Transverse colon (tissue), 4 donors: Measurements from ENCODE around the gene LZTFL1. TPM values are rescaled to one million over a fixed set of nuclear protein-coding genes. Genes with fewer than 3 reads are reported as not detected.

Source experiments
- DNase-seq: peaks from one replicate; pipeline ENCODE4 v3.0.0-alpha.2; 2019
- H3K27ac ChIP-seq, 4 donors: fragments of 200-600 bp; sonication (generic); 2 replicates each; pipeline ENCODE4 v1.5.1; 2016 to 2018; ENCODE audit warnings: inconsistent platforms in 4 of 4
- H3K27me3 ChIP-seq: fragments of 200-600 bp; sonication (generic); 2 replicates; pipeline ENCODE4 v1.5.1; 2017; ENCODE audit warnings: inconsistent platforms
- H3K36me3 ChIP-seq, 4 donors: fragments of 200-600 bp; sonication (generic); 2 replicates each; pipeline ENCODE4 v1.5.1; 2017 to 2019; ENCODE audit warnings: inconsistent platforms in 4 of 4
- H3K4me1 ChIP-seq, 4 donors: fragments of 200-600 bp; sonication (generic); 2 replicates each; pipeline ENCODE4 v1.5.1; 2017 to 2020; ENCODE audit warnings: inconsistent platforms in 4 of 4
- H3K4me3 ChIP-seq, 4 donors: fragments of 200-600 bp; sonication (generic); 1 replicate in 1 of 4; 2 replicates in 3 of 4; pipeline versions ENCODE4 v1.5.1 to v1.6.1; 2017 to 2019; ENCODE audit warnings: inconsistent platforms in 4 of 4
- H3K9me3 ChIP-seq, 2 donors: fragments of 200-600 bp; sonication (generic); 2 replicates each; pipeline ENCODE4 v1.5.1; 2017 to 2019; ENCODE audit warnings: inconsistent platforms in 2 of 2
- EP300 ChIP-seq: sonication (generic); formaldehyde crosslinking; IDR thresholded peaks from one replicate; pipeline ENCODE4 v1.6.1; 2017; ENCODE audit warnings: antibody characterized with exemption, low read depth
- POLR2A ChIP-seq: fragments of 450-650 bp; IDR thresholded peaks from one replicate; pipeline ENCODE4 v1.6.1; 2016; ENCODE audit warnings: antibody characterized with exemption, mild to moderate bottlenecking, moderate library complexity
- POLR2AphosphoS5 ChIP-seq, 3 donors: sonication (generic); formaldehyde crosslinking; IDR thresholded peaks; one replicate each; pipeline ENCODE4 v1.6.1; 2016; ENCODE audit warnings: antibody characterized with exemption in 3 of 3
- WGBS, 2 donors: methylation state at CpG; one replicate each; pipeline ENCODE4 v1.1.5; 2018; ENCODE audit warnings: low coverage in 1 of 2; 5-methylcytosine and 5-hydroxymethylcytosine counted together
- in situ Hi-C, 4 donors: fragments of 200-750 bp; cut with MboI; loops; one replicate each; pipeline versions ENCODE4 v1.15.0 to v1.15.1; 2017; ENCODE audit warnings: low sequenced_read_pairs in 3 of 4, low pct_ligation_motif_present in 1 of 4, low pct_unique_long_range_greater_than_20kb in 1 of 4
- intact Hi-C: fragments of 100-400 bp; cut with DNase I; formaldehyde crosslinking; loops from one replicate; pipeline ENCODE4 v1.15.1; 2023; ENCODE audit warnings: low total_unique reads
- total RNA-seq, 4 donors: library from RNA; depleted of rRNA; stranded (reverse); fragments of >200 nt; gene quantifications; one replicate each; pipeline ENCODE4 v1.1.0, GENCODE V29; 2016
- TF ChIP-seq, protein P1 (sequence below), 5 experiments: fragments of 200-600 bp in 3 of 5; fragments of 450-650 bp in 2 of 5; sonication (generic) in 3 of 5; IDR thresholded peaks; 1 replicate in 2 of 5; 2 replicates in 3 of 5; pipeline ENCODE4 v1.5.1; 2016 to 2017; ENCODE audit warnings: antibody characterized with exemption in 5 of 5, inconsistent platforms in 3 of 5, mild to moderate bottlenecking in 2 of 5, moderate library complexity in 1 of 5

LZTFL1 gene
- total RNA-seq, 4 donors from 2014 or later, result 3.7 to 10.3 (median 7.8) TPM

DNA sequence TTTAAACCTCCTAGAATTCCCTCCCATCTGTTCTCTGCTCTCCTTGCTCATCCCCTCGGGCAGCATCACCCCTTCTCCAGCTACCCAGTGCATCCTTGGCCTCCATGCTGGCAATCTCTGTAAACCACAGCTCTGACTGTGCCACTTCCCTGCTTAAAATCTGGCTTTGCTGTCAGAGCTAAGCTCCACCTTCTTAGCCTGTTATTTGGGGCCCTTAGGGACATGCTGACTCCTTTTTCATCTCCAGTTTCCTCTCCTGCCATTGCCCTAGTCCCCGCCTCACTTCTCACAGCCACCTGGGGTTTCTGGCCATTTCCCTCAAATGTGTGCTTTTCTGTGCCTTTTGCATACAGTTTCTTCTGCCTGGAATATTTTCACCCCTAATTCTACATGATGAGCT is 51.3 kb downstream of the LZTFL1 start:
- Histone ChIP-seq H3K4me3 (no peak overlapping the region), H3K27me3 (peaks cover 12% of the 10 kb centered on the region), H3K9me3 (no peaks in the 10 kb centered on the region), H3K36me3 (no peaks in the 10 kb centered on the region), H3K4me1 (peaks cover 0 to under 1% (median under 1%) of the 10 kb centered on the region in 4 donors), H3K27ac (no peak overlapping the region)
- in situ Hi-C loops, result no loop called here
- WGBS, 2 donors, result 78 to 80% methylated on average over 2 of the region's 2 CpGs
- TF ChIP-seq, protein P1, sequence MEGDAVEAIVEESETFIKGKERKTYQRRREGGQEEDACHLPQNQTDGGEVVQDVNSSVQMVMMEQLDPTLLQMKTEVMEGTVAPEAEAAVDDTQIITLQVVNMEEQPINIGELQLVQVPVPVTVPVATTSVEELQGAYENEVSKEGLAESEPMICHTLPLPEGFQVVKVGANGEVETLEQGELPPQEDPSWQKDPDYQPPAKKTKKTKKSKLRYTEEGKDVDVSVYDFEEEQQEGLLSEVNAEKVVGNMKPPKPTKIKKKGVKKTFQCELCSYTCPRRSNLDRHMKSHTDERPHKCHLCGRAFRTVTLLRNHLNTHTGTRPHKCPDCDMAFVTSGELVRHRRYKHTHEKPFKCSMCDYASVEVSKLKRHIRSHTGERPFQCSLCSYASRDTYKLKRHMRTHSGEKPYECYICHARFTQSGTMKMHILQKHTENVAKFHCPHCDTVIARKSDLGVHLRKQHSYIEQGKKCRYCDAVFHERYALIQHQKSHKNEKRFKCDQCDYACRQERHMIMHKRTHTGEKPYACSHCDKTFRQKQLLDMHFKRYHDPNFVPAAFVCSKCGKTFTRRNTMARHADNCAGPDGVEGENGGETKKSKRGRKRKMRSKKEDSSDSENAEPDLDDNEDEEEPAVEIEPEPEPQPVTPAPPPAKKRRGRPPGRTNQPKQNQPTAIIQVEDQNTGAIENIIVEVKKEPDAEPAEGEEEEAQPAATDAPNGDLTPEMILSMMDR (IDR thresholded peaks at IDR 0.05), result no peak
- TF ChIP-seq EP300 (no peak), POLR2AphosphoS5 (IDR thresholded peaks at IDR 0.05) (no peak), POLR2A (no peak)
- intact Hi-C loops, result no loop called here
- no peak for DNase-seq

DNA sequence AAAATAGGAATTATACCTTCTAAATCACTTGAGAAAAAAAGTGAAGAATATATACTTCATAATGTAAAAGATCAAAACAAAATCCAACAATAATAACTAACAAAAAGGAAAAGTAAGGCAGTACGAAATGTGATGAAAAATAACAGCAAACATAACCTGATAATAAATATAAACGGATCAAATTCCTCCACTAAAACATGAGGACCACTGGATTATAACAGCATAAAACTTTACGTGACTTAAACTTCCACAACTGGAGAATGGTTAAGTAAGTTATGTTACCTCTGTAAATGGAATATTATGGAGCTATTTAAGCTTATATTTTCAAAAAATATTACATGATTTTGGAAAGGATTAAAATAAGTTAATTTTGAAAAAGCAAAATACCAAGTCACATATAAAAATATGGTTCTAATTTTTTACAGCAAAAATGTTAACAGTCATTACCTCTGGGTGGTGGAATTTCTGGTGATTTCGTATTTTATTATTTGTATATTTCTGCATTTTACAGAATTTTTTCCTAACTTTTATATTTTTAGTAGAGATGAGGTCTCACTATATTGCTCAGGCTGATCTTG is 52.6 kb downstream of the LZTFL1 start:
- no peak for DNase-seq

DNA sequence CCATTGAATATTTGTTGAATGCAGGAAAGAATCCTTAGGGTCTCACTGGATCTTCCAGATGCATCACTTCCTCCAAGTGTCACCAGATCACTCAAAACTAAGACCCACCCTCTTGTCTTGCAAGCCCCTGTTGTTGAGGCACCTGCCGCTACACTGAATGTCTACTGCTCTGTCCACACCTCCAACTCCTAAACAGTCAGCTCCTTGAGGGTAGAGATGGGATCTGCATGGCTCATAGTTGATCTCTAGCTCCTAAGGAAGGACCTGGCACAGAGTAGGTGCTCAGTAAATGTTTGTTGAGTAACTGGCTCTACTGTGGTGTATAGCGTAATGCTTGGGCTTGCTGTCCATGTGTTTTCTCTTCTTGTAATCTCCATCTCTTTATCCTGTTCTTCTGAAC is 54.4 kb downstream of the LZTFL1 start:
- H3K4me3 ChIP-seq, result no peak overlapping the region
- intact Hi-C loops, result no loop called here
- H3K4me1 ChIP-seq, result no peaks in the 10 kb centered on the region
- H3K27ac ChIP-seq, result no peak overlapping the region
- H3K36me3 ChIP-seq, result no peaks in the 10 kb centered on the region
- DNase-seq, result no peak
- TF ChIP-seq POLR2A, result no peak
- TF ChIP-seq, protein P1 (IDR thresholded peaks at IDR 0.05), result no peak
- no peak for TF ChIP-seq POLR2AphosphoS5 (IDR thresholded peaks at IDR 0.05)
- TF ChIP-seq EP300, result no peak
- 100% methylated on average over 1 to 2 of the region's 2 CpGs for WGBS, 2 donors
- no peaks in the 10 kb centered on the region for H3K9me3 ChIP-seq
- no peaks in the 10 kb centered on the region for H3K27me3 ChIP-seq
- in situ Hi-C loops, result no loop called here

More for the DNA sequence above, 52.6 kb downstream of the LZTFL1 start:
- WGBS, 2 donors, result 88 to 92% methylated on average over 4 of the region's 4 CpGs
- H3K36me3 ChIP-seq, result no peaks in the 10 kb centered on the region
- no peaks in the 10 kb centered on the region for H3K27me3 ChIP-seq
- in situ Hi-C loops (no loop called here), intact Hi-C loops (no loop called here)
- no peak overlapping the region for H3K4me3 ChIP-seq
- TF ChIP-seq POLR2A (no peak), EP300 (no peak), POLR2AphosphoS5 (IDR thresholded peaks at IDR 0.05) (no peak)
- TF ChIP-seq, protein P1 (IDR thresholded peaks at IDR 0.05), result no peak
- no peaks in the 10 kb centered on the region for H3K4me1 ChIP-seq
- no peak overlapping the region for H3K27ac ChIP-seq
- no peaks in the 10 kb centered on the region for H3K9me3 ChIP-seq

DNA sequence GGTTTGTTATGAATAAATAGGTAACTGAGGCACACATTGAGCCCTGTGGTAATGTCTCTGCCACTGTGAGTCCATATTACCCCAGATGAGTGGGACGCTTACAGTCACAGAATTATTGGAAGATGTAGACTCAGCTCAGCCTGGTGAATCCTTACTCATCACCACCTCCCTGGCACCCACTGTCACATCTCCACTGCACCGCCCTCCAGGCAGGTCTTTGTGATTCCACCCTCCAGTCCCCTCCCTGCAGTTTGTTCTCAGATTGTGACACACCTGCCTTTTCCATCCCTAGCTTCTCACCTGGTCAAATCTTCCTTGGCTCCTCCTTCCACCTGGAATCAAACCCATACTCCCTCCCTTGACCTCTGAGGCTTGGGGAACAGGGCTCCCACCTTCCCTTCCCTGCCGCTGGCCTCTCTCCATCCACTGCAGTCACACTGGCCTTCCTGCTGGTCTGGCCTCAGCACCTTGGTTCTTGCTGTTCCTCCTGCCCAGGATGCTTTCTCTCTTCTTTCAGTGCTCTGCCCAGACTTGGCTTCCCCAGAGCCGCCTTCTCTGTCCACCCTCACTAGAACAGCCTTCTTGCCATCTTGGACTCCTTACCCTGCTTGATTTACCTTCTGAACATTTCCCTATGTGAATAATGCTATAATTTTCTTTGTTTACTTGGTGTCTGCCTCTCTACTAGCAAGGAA is 55.0 kb downstream of the LZTFL1 start:
- Histone ChIP-seq H3K4me3 (no peak overlapping the region), H3K4me1 (no peaks in the 10 kb centered on the region), H3K27ac (no peak overlapping the region), H3K9me3 (no peaks in the 10 kb centered on the region), H3K36me3 (no peaks in the 10 kb centered on the region), H3K27me3 (no peaks in the 10 kb centered on the region)
- DNase-seq, result no peak
- TF ChIP-seq POLR2AphosphoS5 (IDR thresholded peaks at IDR 0.05) (no peak), POLR2A (no peak), EP300 (no peak)
- TF ChIP-seq, protein P1 (IDR thresholded peaks at IDR 0.05), result no peak
- intact Hi-C loops (no loop called here), in situ Hi-C loops (no loop called here)
- 50 to 75% methylated on average over 1 to 4 of the region's 4 CpGs for WGBS, 2 donors
